GM19023 (cell line): Measurements from ENCODE around the gene CALR3.

ENCODE experiments used
- ATAC-seq: cut with Tn5 transposase; IDR thresholded peaks from one replicate; pipeline ENCODE4 v1.9.1; 2021; ENCODE audit warnings: mild to moderate bottlenecking, moderate library complexity; ENCODE audit not compliant: unreplicated experiment

The CALR3 gene

DNA sequence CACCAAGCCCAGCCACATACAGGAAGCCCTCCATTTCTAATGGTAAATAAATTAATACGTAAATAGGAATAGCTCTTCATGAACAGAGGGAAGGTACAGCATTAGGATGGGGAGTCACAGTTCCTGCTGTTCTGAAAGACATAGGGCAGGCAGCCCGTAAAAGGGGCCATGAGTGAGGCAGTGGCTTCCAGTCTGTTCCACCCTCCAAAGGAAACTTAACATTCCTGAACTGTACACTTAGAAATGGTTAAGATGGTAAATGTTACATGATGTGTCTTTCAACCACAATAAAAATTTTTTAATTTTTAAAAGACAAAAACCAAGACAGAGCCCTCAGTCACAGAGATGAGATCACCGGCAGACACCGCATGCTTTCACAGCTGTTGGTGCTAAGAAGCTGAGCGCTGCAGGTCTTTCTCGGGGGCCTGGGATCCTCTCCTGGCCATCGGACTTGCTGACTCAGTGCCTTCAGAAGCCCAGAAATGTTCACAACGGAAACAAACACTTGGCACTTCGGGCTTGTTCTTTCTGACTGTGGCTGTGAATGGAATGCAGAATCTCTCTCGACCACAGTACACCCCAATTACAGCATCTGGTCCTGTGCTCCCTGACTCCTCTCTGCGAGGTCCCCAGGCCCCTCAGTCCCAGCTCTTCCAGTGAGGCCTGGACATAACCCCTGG is 60.6 kb downstream of the CALR3 start:
- no peak for ATAC-seq

DNA sequence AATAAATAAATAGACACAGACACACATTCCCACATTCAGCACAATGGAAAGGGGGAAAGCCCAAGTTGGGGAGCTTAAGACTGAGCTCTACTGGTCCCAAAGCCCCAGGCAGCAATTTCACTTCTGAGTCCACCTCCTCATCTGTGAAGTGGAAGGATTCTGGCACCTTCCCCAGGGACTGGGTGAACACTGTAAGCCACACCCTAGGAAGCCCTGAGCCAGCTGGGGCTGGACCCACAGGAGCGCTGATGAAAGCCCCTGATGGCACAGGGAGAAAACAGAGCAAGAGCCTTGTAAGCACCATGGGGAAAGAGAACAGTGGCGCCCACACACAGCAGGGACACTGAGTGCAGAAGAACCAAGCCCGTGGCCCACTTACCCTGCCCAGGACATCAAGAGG is 62.0 kb downstream of the CALR3 start:
- ATAC-seq = no peak

DNA sequence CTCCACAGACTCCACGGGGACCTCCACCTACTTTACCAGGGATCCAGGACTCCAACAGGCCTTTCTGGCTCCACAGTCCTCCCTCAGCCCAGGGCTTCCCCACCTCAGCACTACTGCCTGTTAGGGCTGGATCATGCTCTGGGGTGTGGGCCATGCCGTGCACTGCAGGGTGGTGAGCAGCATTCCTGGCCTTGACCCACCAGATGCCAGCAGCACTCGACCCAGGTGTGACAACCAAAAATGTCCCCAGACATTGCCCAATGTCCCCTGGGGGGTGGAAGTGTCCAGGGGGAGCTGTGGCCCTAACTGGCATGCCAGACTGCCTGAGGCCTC is 66.2 kb downstream of the CALR3 start:
- ATAC-seq = no peak

DNA sequence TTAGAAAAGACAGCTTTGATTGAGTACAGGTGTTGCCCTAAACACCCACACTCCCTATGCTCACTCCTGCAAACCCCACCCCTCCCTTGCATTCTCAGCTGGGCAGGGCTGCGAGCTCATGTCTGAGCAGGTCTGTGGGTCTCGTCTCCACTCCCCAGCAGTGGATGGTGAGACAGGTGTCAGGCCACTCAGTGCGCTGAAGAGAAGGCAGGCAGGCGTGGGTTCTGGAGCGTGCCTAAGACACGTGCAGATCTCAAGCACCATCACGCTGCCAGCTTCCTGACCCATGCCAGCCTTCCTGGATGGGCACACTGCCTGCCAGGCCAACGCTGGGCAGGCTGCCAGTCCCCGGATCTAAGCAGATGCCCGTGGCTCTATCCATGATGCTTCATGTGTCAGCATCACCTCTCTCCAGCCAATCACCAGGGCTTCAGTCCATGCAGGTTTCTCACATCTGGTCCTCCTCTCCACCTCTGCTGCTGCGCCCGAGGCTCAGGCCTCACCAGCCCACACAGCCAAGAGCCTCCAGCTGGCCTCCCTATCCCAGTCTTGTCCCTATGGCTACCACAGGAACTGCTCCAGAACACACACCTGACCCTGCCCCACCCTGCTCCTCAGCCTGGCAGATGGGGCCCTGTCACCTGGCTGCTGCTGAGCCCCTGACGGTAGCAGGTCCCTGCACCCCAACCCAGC is 66.8 kb downstream of the CALR3 start:
- no peak for ATAC-seq
